Diencephalon (tissue), 1 donor: ENCODE results near the gene SYNE4. TPM values are rescaled to one million over a fixed set of nuclear protein-coding genes. Genes with fewer than 3 reads are reported as not detected.

Experiments used
- small RNA-seq: library from RNA; depleted of rRNA; stranded (forward); fragments of <200 nt; gene quantifications from one replicate; pipeline ENCODE3, GENCODE V24; 2014
- total RNA-seq: library from RNA; depleted of rRNA; stranded (reverse); fragments of >200 nt; gene quantifications from one replicate; pipeline ENCODE4 v1.2.3, GENCODE V29; 2014

Gene SYNE4
- total RNA-seq: 1.6 TPM

GRCh38 chr19:36008336-36008978 lies at the start of gene SYNE4:
TSS of gene SYNE4 (minus strand) at chr19:36008813. CDS start at chr19:36008681, 132 bp downstream.

GRCh38 chr19:36054733-36055686 lies 46.4 kb upstream of the SYNE4 start, which contains the start of gene WDR62:
TSS of gene WDR62 (plus strand) at chr19:36054897. CDS start at chr19:36054972, 75 bp downstream.

GRCh38 chr19:36054119-36054732 lies 45.6 kb upstream of the SYNE4 start, which contains the start of gene THAP8:
TSS of gene THAP8 (minus strand) at chr19:36054285. CDS start at chr19:36054217, 68 bp downstream.

GRCh38 chr19:36032251-36033104 lies 23.9 kb upstream of the SYNE4 start, which contains the start of gene CLIP3:
TSS of gene CLIP3 (minus strand) at chr19:36032873. CDS start at chr19:36032357, 516 bp downstream.

GRCh38 chr19:36014012-36014924 lies 5.7 kb upstream of the SYNE4 start, which contains the start of gene ALKBH6:
TSS of gene ALKBH6 (minus strand) at chr19:36014213. CDS start at chr19:36013397, 816 bp downstream.

GRCh38 chr19:35995048-35995993 lies 13.3 kb downstream of the SYNE4 start, which contains the start of gene SDHAF1:
TSS of gene SDHAF1 (plus strand) at chr19:35995188. CDS start at chr19:35995275, 87 bp downstream.

Small RNAs within 50 kb of the gene (small RNA-seq; reads per million reads assigned to genes)
- gene AF038458.1: not detected

Other genes with a start within 250 kb of the SYNE4 start
- 68.0 TPM for gene ARHGAP33, start 233.2 kb downstream of the SYNE4 start, total RNA-seq
- not detected for gene PRODH2, start 196.0 kb downstream of the SYNE4 start, total RNA-seq
- gene NPHS1, start 156.3 kb downstream of the SYNE4 start, total RNA-seq: 0.46 TPM
- 1.8 TPM for gene KIRREL2, start 151.9 kb downstream of the SYNE4 start, total RNA-seq
- 328 TPM for gene APLP1, start 140.2 kb downstream of the SYNE4 start, total RNA-seq
- 2.8 TPM for gene NFKBID, start 108.3 kb downstream of the SYNE4 start, total RNA-seq
- gene HCST, start 106.3 kb downstream of the SYNE4 start, total RNA-seq: 0.92 TPM
- gene TYROBP, start 100.5 kb downstream of the SYNE4 start, total RNA-seq: 5.5 TPM
- 21.2 TPM for gene LRFN3, start 72.4 kb downstream of the SYNE4 start, total RNA-seq
- 17.3 TPM for gene SDHAF1, start 13.6 kb downstream of the SYNE4 start, total RNA-seq
- gene ALKBH6, start 5.4 kb upstream of the SYNE4 start, total RNA-seq: 13.6 TPM
- 42.4 TPM for gene CLIP3, start 24.1 kb upstream of the SYNE4 start, total RNA-seq
- 4.8 TPM for gene THAP8, start 45.5 kb upstream of the SYNE4 start, total RNA-seq
- gene WDR62, start 46.1 kb upstream of the SYNE4 start, total RNA-seq: 2.3 TPM
- gene OVOL3, start 102.3 kb upstream of the SYNE4 start, total RNA-seq: not detected
- 104 TPM for gene POLR2I, start 106.1 kb upstream of the SYNE4 start, total RNA-seq
- 289 TPM for gene TBCB, start 106.7 kb upstream of the SYNE4 start, total RNA-seq
- 138 TPM for gene CAPNS1, start 131.3 kb upstream of the SYNE4 start, total RNA-seq
- 2.3 TPM for gene COX7A1, start 143.6 kb upstream of the SYNE4 start, total RNA-seq
- gene ZNF565, start 205.9 kb upstream of the SYNE4 start, total RNA-seq: 11.1 TPM
- 65.5 TPM for gene ZNF146, start 206.3 kb upstream of the SYNE4 start, total RNA-seq